ENCODE measurements around the gene ACBD6.

ACBD6 gene

GRCh38 chr1:180253585-180254495 lies 248.5 kb downstream of the ACBD6 start:
- H3K9ac ChIP-seq (ENCODE audit: low read depth, low read length), result no peak overlapping the region
- no peak overlapping the region for H3K4me3 ChIP-seq (ENCODE audit: low read depth, low read length)
- no peaks in the 10 kb centered on the region for H3K36me3 ChIP-seq (ENCODE audit: control insufficient read depth, insufficient read depth, low read length)
- no peaks in the 10 kb centered on the region for H3K9me3 ChIP-seq (ENCODE audit: control insufficient read depth, insufficient read depth, low read length)
- peaks cover 5% of the 10 kb centered on the region for H3K4me1 ChIP-seq (ENCODE audit: control insufficient read depth, insufficient read depth, low read length)
- no peaks in the 10 kb centered on the region for H3K27me3 ChIP-seq (ENCODE audit: control insufficient read depth, insufficient read depth, low read length)

GRCh38 chr1:180252638-180253536 lies 249.5 kb downstream of the ACBD6 start:
- Histone ChIP-seq H3K4me3 (ENCODE audit: low read depth, low read length) (no peak overlapping the region), H3K36me3 (ENCODE audit: control insufficient read depth, insufficient read depth, low read length) (no peaks in the 10 kb centered on the region), H3K4me1 (ENCODE audit: control insufficient read depth, insufficient read depth, low read length) (peaks cover 5% of the 10 kb centered on the region), H3K27me3 (ENCODE audit: control insufficient read depth, insufficient read depth, low read length) (no peaks in the 10 kb centered on the region), H3K9ac (ENCODE audit: low read depth, low read length) (no peak overlapping the region), H3K9me3 (ENCODE audit: control insufficient read depth, insufficient read depth, low read length) (no peaks in the 10 kb centered on the region)

GRCh38 chr1:180251526-180252305 lies 250.7 kb downstream of the ACBD6 start:
- H3K9me3 ChIP-seq (ENCODE audit: control insufficient read depth, insufficient read depth, low read length), result no peaks in the 10 kb centered on the region
- peaks cover 8% of the 10 kb centered on the region for H3K4me1 ChIP-seq (ENCODE audit: control insufficient read depth, insufficient read depth, low read length)
- H3K9ac ChIP-seq (ENCODE audit: low read depth, low read length), result no peak overlapping the region
- no peak overlapping the region for H3K4me3 ChIP-seq (ENCODE audit: low read depth, low read length)
- H3K27me3 ChIP-seq (ENCODE audit: control insufficient read depth, insufficient read depth, low read length), result no peaks in the 10 kb centered on the region
- H3K36me3 ChIP-seq (ENCODE audit: control insufficient read depth, insufficient read depth, low read length), result no peaks in the 10 kb centered on the region

GRCh38 chr1:180250883-180251509 lies 251.4 kb downstream of the ACBD6 start:
- Histone ChIP-seq H3K27me3 (ENCODE audit: control insufficient read depth, insufficient read depth, low read length) (no peaks in the 10 kb centered on the region), H3K9me3 (ENCODE audit: control insufficient read depth, insufficient read depth, low read length) (no peaks in the 10 kb centered on the region), H3K9ac (ENCODE audit: low read depth, low read length) (no peak overlapping the region), H3K36me3 (ENCODE audit: control insufficient read depth, insufficient read depth, low read length) (no peaks in the 10 kb centered on the region), H3K4me1 (ENCODE audit: control insufficient read depth, insufficient read depth, low read length) (peaks cover 8% of the 10 kb centered on the region), H3K4me3 (ENCODE audit: low read depth, low read length) (no peak overlapping the region)

GRCh38 chr1:180250499-180250770 lies 251.9 kb downstream of the ACBD6 start:
- Histone ChIP-seq H3K9ac (ENCODE audit: low read depth, low read length) (no peak overlapping the region), H3K4me3 (ENCODE audit: low read depth, low read length) (no peak overlapping the region), H3K36me3 (ENCODE audit: control insufficient read depth, insufficient read depth, low read length) (no peaks in the 10 kb centered on the region), H3K27me3 (ENCODE audit: control insufficient read depth, insufficient read depth, low read length) (no peaks in the 10 kb centered on the region), H3K4me1 (ENCODE audit: control insufficient read depth, insufficient read depth, low read length) (peaks cover 8% of the 10 kb centered on the region), H3K9me3 (ENCODE audit: control insufficient read depth, insufficient read depth, low read length) (no peaks in the 10 kb centered on the region)

- Histone ChIP-seq H3K9me3 (ENCODE audit: control insufficient read depth, insufficient read depth, low read length) (no peaks in the 10 kb centered on the region), H3K9ac (ENCODE audit: low read depth, low read length) (no peak overlapping the region), H3K4me1 (ENCODE audit: control insufficient read depth, insufficient read depth, low read length) (peaks cover 8% of the 10 kb centered on the region), H3K4me3 (ENCODE audit: low read depth, low read length) (no peak overlapping the region), H3K36me3 (ENCODE audit: control insufficient read depth, insufficient read depth, low read length) (no peaks in the 10 kb centered on the region), H3K27me3 (ENCODE audit: control insufficient read depth, insufficient read depth, low read length) (no peaks in the 10 kb centered on the region)
These were observed 252.5 kb downstream of the ACBD6 start for GRCh38 chr1:180249725-180250498.

GRCh38 chr1:180248731-180249681 lies 253.4 kb downstream of the ACBD6 start:
- H3K4me1 ChIP-seq (ENCODE audit: control insufficient read depth, insufficient read depth, low read length), result peaks cover 8% of the 10 kb centered on the region
- no peaks in the 10 kb centered on the region for H3K27me3 ChIP-seq (ENCODE audit: control insufficient read depth, insufficient read depth, low read length)
- no peaks in the 10 kb centered on the region for H3K9me3 ChIP-seq (ENCODE audit: control insufficient read depth, insufficient read depth, low read length)
- no peak overlapping the region for H3K9ac ChIP-seq (ENCODE audit: low read depth, low read length)
- no peak overlapping the region for H3K4me3 ChIP-seq (ENCODE audit: low read depth, low read length)
- H3K36me3 ChIP-seq (ENCODE audit: control insufficient read depth, insufficient read depth, low read length), result no peaks in the 10 kb centered on the region

GRCh38 chr1:180248176-180248575 lies 254.2 kb downstream of the ACBD6 start:
- Histone ChIP-seq H3K4me3 (ENCODE audit: low read depth, low read length) (no peak overlapping the region), H3K36me3 (ENCODE audit: control insufficient read depth, insufficient read depth, low read length) (no peaks in the 10 kb centered on the region), H3K9me3 (ENCODE audit: control insufficient read depth, insufficient read depth, low read length) (no peaks in the 10 kb centered on the region), H3K4me1 (ENCODE audit: control insufficient read depth, insufficient read depth, low read length) (peaks cover 6% of the 10 kb centered on the region), H3K9ac (ENCODE audit: low read depth, low read length) (no peak overlapping the region), H3K27me3 (ENCODE audit: control insufficient read depth, insufficient read depth, low read length) (no peaks in the 10 kb centered on the region)

- peaks cover 10% of the 10 kb centered on the region for H3K4me1 ChIP-seq (ENCODE audit: control insufficient read depth, insufficient read depth, low read length)
These were observed 254.8 kb downstream of the ACBD6 start for GRCh38 chr1:180247580-180247979.

GRCh38 chr1:180247061-180247460 lies 255.3 kb downstream of the ACBD6 start:
- Histone ChIP-seq H3K4me1 (ENCODE audit: control insufficient read depth, insufficient read depth, low read length) (peaks cover 15% of the 10 kb centered on the region), H3K9me3 (ENCODE audit: control insufficient read depth, insufficient read depth, low read length) (no peaks in the 10 kb centered on the region), H3K9ac (ENCODE audit: low read depth, low read length) (no peak overlapping the region), H3K27me3 (ENCODE audit: control insufficient read depth, insufficient read depth, low read length) (no peaks in the 10 kb centered on the region), H3K4me3 (ENCODE audit: low read depth, low read length) (no peak overlapping the region), H3K36me3 (ENCODE audit: control insufficient read depth, insufficient read depth, low read length) (no peaks in the 10 kb centered on the region)

More at GRCh38 chr1:180247580-180247979, 254.8 kb downstream of the ACBD6 start:
- H3K9me3 ChIP-seq (ENCODE audit: control insufficient read depth, insufficient read depth, low read length), result no peaks in the 10 kb centered on the region
- H3K36me3 ChIP-seq (ENCODE audit: control insufficient read depth, insufficient read depth, low read length), result no peaks in the 10 kb centered on the region
- no peak overlapping the region for H3K9ac ChIP-seq (ENCODE audit: low read depth, low read length)
- H3K27me3 ChIP-seq (ENCODE audit: control insufficient read depth, insufficient read depth, low read length), result no peaks in the 10 kb centered on the region
- H3K4me3 ChIP-seq (ENCODE audit: low read depth, low read length), result no peak overlapping the region
